Measurements from ENCODE around the gene RHPN2. TPM values are rescaled to one million over a fixed set of nuclear protein-coding genes. Genes with fewer than 3 reads are reported as not detected.
"Not testable (repeated sequence)": the region's sequence is repeated elsewhere in the genome, so short reads cannot be mapped to it uniquely, and the experiment has no call there.

Gene RHPN2
- total RNA-seq, 1 donor from 2014 or later = 0.66 TPM

DNA sequence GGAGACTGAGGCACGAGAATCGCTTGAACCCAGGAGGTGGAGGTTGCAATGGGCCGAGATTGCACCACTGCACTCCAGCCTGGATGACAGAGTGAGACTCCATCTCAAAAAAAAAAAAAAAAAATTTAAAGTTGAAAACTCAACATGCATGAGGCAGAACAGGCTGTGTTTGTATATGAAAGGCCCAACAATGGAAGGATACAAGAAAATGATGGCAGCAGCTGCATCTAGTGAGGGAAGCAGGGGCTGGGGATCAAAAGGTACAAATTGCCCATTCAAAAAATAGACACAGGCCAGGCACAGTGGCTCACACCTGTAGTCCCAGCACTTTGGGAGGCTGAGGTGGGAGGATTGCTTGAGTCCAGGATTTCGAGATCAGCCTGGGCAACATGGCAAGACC is 86.9 kb downstream of the RHPN2 start:
- intact Hi-C loops (cut with micrococcal nuclease) = not testable (repeated sequence)

DNA sequence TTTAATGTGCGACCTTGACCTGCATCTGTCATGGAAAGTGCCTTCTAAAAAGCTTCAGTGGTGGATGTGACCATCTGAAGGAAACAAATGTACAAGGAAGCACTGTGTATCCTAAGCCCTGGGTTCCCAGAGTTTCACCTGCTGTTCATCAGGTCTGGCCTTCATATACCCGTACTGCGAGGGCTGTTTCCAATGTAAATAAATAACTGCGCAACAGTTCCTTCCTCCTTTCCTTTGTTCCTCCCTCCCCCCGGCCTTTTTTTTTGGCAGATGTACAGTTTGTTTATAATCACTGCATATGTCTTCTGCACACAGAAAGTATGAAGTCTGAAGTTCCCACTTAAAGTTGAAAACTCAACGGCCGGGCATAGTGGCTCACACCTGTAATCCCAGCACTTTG is 87.4 kb downstream of the RHPN2 start:
- intact Hi-C loops (cut with micrococcal nuclease) = no loop called here

DNA sequence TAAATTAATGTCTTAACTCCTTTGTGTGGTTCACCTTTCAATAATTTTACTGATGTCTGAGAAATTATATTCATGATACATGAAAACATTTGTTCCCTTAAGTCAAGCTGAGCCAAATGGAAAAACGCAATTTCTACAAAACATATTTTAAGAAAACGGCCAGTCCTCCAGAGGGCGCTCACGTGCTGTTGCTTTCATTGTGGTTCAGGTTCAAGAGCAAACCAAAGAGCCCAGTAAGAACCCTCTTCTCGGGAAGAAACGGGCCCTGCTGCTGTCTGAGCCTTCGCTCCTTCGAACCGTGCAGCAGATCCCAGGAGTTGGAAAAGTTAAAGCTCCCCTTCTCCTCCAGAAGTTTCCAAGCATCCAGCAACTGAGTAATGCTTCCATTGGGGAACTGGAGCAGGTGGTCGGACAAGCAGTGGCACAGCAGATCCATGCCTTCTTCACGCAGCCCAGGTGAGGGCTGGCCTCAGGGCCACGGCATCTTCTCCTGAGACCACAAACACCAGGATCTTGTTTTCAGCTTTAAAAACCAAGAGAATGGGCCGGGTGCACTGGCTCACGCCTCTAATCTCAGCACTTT is 88.4 kb downstream of the RHPN2 start:
- intact Hi-C loops (cut with micrococcal nuclease) = loop anchor here (1.0 kb wide), 2 partner anchors 105 to 286 kb away; partner anchors contain the start of gene GPATCH1

DNA sequence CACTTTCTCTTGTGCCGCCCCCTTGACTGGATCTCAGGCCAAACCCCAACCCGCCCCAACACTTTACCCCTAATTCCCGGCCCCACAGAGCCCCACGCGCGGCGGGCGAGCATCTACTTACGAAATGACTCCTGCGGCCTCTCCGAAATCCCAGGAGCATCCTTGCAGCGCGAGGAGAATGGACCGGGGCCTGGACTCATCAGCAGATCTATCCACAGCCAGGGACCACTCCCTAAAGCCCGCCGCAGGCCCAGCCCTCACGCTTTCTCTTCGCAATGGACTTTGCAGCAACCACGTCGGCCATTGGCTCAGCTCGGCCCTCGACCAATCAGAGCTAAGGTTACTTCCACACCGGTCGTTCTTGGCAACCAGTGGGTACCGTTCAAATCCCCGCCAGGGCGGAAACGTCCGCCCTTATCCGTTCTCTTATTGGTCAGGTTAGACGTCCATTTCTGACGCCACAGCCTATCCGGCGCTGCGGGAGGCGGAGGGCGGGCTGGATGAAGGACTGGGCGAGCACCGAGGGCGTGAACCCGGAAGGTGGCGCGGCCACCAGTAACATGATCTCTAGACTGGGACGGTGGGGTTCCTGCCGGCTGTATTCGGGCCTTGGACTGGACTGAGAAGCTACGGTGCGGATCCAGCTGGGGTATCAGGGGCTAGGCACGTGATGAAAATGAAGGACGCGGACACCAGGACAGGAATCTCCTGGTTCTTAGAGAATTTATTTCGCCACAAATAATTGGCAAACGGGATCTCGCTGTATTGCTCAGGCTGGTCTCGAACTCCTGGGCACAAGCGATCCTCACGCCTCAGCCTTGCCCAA is 92.8 kb downstream of the RHPN2 start, which contains the start of the genes CEP89 and FAAP24:
Gene CEP89 (minus strand): TSS at position 244 of the 826 bp plus-strand sequence. CDS start 84 bp downstream, at position 160.
Gene FAAP24 (plus strand): TSS at position 528 of the 826 bp plus-strand sequence. CDS start 955 bp downstream, outside the sequence.
- intact Hi-C loops (cut with micrococcal nuclease) = loop anchor here (1.0 to 5.0 kb wide), 12 partner anchors 93 to 627 kb away; partner anchors contain the start of genes ANKRD27, CEBPG, DPY19L3 and GPATCH1

DNA sequence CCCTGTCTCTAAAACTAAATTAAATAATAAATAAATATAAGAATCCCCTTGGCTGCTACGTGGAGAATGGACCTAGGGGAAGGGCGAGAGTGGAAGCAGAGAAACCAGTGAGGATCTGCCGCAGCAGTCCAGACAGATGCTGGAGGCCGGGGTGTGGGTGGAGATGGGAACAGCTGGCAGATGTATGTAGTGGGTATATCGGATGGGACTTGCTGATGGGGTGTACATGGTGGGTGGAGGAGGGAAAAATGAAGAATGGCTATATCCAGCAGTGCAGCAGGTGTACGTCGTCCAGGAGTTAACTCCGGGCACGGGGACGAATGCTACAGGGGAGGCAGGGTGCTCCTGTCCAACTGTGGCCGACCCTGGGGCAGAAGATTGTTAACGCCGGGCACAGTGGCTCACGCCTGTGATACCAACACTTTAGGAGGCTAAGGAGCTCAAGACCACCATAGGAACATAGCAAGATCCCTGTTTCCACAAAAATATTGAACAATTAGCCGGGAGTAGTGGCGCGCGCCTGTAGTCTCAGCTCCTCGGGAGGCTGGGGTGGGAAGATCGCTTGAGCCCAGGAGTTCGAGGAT is 93.6 kb downstream of the RHPN2 start:
- intact Hi-C loops (cut with micrococcal nuclease) = loop anchor here (5.0 kb wide), 2 partner anchors 374 to 551 kb away; partner anchors contain the start of gene PEPD

DNA sequence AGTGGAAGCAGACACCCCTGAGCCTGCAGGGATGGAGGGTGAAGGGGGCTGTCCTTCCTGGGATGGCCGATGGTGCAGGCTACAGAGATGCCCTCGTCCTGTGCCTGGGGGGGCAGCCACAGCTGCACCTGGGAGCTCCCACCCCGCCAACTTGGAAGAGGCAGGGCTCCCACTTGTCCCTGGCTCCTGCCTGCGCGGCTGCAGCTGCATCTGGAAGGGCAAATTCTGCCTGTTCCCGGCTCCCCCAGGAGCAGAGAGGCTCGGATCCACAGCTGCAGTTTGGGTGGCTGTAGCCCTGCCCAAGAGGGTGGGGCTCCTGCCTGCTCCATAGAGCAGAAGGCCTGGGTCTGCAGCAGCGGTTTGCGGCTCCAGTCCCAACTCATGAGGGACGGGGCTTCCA is 95.1 kb downstream of the RHPN2 start:
- intact Hi-C loops (cut with micrococcal nuclease) = no loop called here

DNA sequence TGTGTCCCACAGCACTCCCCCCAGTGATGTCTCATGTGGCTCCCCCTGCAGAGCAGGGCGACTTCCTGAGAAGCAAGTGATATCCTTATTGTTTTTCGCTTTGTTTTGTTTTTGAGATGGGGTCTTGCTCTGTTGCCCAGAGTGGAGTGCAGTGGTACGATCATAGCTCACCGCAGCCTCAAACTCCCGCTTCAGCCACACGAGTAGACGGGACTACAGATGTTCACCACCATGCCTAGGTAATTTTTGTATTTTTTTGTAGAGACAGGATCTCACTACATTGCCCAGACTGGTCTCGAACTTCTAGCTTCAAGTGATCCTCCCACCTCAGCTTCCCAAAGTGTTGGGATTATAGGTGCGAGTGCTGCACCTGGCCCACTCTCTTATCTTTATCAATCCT is 97.9 kb downstream of the RHPN2 start:
- intact Hi-C loops (cut with micrococcal nuclease) = no loop called here

DNA sequence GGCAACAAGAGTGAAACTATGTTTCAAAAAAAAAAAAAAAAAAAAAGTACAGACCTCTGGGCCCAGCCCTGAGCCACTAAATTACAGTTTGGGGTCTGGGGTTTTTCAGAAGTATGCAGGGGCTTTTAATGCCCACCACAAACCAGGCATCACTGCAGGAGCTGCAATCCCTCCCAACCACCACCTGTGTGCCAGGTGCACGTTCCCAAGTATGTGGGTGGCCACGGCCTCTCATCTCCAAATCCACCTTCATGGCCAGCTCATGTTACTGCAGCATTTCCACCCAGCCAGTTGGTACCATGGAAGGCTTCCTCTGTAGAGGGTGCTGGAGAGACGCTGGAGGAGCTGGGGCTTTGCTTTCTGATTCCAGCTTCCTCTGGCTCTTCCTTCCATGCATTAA is 119.4 kb downstream of the RHPN2 start:
- intact Hi-C loops (cut with micrococcal nuclease) = no loop called here

DNA sequence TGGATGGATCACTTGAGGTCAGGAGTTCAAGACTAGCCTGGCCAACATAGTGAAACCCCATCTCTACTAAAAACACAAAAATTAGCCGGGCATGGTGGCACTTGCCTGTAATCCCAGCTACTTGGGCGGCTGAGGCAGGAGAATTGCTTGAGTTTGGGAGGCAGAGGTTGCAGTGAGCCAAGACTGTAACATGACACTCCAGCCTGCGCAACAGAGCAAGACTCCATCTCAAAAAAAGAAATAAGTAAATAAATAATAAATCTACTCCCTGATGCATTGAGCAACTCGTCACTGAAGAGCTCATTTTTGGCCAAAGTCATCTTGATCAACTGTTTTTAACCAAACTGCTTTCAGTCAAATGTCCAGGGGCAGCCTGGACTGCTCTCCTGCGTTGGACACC is 123.4 kb downstream of the RHPN2 start:
- intact Hi-C loops (cut with micrococcal nuclease) = not testable (repeated sequence)

DNA sequence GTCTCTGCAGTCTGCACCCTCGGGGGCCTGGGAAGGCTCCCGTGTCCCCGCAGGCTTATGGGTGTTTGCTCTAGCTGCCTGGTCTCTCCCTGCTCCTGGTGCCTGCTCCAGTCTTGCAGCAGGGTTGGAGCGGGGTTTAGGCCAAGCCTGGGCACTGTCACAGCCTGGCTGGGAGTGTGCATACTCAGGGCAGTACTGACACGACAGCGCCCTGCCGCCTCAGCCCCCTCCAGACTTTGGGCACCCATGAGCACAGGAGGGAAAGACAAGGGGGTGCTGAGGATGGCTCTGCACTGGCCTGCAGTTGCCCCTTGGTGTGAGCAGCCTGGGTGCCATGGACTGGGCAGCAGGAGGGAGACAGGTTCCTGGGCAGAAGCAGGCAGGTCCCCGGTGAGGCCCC is 128.6 kb downstream of the RHPN2 start:
- intact Hi-C loops (cut with micrococcal nuclease) = no loop called here

DNA sequence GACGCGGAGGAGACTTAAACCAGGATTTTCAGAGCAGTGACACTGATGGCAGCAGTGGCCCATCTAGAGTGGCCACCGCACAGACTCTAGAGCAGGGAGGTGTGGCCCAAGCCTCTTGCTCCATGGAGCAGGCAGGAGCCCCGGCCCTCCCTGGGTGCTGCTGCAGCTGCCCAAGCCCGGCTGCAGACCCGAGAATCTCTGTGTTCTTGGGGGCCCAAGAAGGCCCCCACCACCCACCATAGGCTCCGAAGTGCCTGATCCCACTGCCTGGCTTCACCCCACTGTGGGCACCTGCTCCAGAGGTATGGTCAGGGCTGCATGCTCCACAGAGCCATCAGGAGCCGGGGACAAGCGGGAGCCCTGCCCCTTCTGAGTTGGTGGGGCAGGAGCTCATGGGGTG is 129.1 kb downstream of the RHPN2 start:
- intact Hi-C loops (cut with micrococcal nuclease) = no loop called here

DNA sequence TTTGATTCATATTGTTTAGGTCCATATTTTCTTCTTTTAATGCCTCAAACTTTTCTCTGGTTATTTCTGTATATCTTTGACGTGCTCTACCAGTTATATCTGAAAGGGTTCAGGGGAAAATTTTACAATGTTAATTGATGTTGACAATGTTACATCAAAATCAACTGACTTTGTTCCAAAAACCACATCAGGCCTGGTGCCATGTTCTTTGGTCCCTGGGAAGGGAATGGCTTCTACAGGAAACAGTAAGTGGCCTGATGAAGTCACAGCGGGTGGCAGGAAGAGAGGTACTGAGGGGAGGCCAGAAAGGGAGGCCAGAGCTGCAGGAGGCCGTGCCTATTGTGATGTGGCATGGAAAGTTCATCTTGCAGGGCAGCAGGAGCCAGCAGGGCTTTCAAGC is 131.1 kb downstream of the RHPN2 start:
- intact Hi-C loops (cut with micrococcal nuclease) = no loop called here

DNA sequence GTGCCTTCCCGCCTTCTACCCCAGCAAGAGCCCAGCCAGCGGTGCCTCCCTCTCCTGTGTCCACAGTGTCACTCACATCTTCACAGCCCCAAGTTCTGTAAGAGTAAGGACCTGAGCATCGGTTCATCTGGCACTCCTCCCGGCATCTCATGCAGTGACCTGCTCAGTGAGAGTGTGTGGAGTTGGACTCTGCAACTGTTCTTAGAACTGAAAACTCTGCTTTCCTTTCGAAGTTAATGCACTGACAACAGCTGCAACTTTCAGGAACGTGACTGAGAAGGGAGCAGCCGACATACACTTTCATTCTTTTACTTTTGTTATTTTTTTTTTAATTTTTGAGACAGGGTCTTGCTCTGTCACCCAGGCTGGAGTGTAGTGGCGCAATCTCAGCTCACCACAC is 134.1 kb downstream of the RHPN2 start:
- intact Hi-C loops (cut with micrococcal nuclease) = no loop called here

DNA sequence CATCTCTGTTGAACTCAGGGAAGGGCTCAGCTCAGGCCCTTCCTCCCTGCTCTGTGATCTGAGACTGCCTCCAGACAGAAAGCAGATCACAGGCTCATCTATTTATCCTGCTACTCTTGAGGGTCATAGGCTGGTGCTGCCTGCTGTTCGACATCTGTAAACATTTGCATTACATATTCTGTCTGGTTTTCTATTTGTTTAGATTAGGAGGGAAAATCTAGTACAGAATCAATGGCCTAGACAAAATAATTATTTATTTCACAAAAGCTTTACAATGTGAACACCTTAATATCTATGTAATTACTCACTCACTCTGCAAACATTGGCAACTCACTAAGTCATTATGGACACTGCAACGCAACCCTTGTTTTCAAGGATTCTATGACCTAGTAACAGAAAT is 135.9 kb downstream of the RHPN2 start:
- intact Hi-C loops (cut with micrococcal nuclease) = no loop called here

Other genes starting within 250 kb of the RHPN2 start
- 0.25 and 0.80 TPM in 2 replicates for gene SLC7A9, start 195.1 kb downstream of the RHPN2 start, total RNA-seq
- 18.0 and 19.6 TPM in 2 replicates for gene CEP89, start 92.9 kb downstream of the RHPN2 start, total RNA-seq
- 6.0 and 7.0 TPM in 2 replicates for gene FAAP24, start 92.6 kb downstream of the RHPN2 start, total RNA-seq
- 13.5 and 14.0 TPM in 2 replicates for gene GPATCH1, start 16.3 kb upstream of the RHPN2 start, total RNA-seq
- not detected in 2 replicates for gene WDR88, start 67.2 kb upstream of the RHPN2 start, total RNA-seq
- 0.05 and 0.10 TPM in 2 replicates for gene LRP3, start 129.4 kb upstream of the RHPN2 start, total RNA-seq
- gene SLC7A10, start 161.0 kb upstream of the RHPN2 start, total RNA-seq = not detected in 2 replicates
- gene CEBPA, start 237.6 kb upstream of the RHPN2 start, total RNA-seq = 0.24 and 0.51 TPM in 2 replicates

Measured in T-helper 1 cell treated with Interleukin-12 subunit alpha and Interleukin-12 subunit beta and Interleukin-4 antibody, amounts not matched to agents 30 ng/mL and 1 ng/mL, for 36 hours (primary cell).